GM18520 (cell line): ENCODE measurements around the gene ZFR.
A peak's percentile ranks its signal among the peaks of the same experiment; 100 is the strongest.

Source experiments
- ATAC-seq: cut with Tn5 transposase; IDR thresholded peaks from one replicate; pipeline ENCODE4 v1.9.1; 2021; ENCODE audit not compliant: unreplicated experiment

ZFR gene

DNA sequence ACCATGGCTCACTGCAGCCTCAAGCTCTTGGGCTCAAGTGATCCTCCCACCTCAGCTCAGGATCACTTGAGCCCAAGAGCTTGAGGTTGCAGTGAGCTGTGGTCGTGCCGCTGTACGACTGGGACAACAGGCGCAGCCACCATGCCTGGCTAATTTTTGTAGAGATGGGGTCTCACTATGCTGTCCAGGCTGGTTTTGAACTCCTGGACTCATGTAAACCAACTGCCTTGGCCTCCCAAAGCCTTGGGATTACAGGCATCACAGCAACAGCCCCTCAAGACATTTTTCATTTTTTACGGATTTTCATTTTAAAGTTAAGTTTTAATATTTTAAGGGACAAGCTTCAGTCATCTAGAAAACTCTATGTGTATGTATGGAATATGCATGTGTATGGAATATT is 78.9 kb downstream of the ZFR start:
- no peak for ATAC-seq

DNA sequence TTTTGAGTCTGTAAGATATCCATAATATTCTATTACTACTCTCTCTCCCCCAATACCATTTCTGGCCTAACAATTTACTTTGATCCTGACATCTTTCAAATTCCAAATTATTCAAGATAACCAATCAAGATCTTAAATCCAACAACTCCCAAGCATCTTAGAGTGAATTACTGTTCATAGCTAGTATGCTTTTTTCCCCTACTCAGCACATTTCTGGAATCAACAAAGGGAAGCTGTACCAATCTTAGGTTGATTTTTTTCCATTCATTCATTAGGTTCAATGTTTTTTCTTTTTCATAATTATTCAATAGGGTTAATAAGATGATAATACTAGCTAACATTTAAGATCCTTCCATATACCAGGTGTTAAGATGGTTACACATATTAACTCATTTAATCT is 81.5 kb downstream of the ZFR start:
- ATAC-seq = no peak

DNA sequence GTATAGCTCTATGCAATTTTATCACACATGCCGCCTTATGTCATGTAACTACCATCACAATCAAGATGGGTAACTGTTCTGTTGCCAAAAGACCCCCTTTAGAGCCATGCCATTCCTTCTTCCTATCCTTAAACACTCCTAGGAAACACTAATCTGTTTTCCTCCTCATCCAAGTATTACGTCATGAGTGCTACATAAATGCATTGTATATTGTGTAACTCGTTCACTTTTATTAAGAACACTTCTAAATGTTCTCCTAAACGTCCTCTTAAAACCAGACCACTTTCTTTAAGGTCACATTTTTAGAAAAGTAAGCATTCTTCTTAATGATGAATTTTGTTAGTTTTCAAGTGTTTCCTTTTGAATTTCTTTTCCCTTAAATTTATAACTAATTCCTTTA is 82.0 kb downstream of the ZFR start:
- no peak for ATAC-seq

DNA sequence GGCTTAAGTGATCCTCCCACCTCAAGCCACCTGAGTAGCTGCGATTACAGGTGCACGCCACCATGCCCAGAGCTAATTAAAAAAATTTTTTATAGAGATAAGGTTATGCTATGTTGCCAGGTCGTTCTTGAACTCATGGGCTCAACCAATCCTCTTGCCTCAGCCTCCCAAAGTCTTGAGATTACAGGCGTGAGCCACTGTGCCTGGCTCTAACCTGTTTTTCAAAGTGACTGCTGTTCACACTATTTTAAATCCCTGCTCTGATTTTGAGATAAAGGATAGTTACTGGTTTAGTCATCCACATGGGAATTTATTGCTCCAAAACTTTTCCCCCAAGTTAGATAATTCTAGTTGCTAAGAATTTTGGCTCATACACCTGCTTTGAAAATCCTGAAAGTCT is 83.6 kb downstream of the ZFR start:
- no peak for ATAC-seq

DNA sequence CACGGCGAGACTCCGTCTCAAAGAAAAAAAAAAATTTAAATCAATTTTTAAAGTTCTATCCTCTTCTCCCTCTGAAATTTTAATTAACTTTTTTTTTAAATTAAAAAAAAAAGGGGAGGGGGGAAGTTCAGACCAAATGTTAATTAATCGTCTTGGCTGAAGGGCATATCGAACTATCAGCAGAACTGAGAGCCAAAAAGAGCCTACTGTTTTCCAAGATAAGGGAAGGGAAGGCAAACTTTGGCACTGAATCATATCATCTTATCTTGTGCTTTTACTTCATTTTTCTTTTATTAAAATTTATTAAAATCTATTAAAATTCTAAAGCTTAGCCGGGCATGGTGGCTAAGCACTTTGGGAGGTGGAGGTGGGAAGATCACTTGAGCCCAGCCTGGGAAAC is 85.9 kb downstream of the ZFR start:
- no peak for ATAC-seq

DNA sequence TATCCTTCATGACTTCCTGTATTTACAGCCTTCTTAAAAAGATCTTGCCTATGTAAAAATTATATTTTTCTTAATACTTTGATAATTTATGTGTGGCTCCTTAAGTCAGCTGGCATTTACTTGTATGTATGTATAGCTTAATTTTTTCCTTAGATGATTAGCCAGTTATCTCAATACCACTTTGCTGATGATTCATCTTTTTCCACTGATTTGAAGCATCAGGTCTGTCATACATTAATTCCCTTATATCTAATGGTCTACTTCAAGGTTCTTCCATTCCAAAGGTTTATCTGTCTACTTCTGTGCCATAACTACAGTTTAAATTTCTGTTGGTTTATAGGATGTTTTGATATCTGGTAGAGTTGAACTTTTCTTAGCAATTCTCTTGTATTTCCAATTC is 86.9 kb downstream of the ZFR start:
- ATAC-seq = no peak

DNA sequence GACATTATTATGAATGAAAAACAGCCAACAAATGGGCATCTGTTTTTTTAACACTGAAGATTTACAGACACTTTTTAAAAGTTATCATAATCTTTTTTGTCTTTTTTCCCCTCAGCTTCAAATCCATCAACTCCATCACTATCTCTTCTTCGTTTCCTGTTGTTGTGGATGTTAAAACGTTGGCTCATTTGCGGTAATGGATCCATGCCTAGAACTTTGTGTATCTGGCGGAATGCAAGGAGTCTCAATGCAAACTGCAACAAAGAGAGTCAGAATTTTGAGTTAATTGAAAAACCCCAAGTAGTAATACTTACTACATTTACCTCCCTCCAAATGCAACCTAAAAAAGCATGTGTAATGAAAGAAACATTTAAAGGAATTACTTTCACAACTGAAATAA is 88.9 kb downstream of the ZFR start:
- no peak for ATAC-seq

DNA sequence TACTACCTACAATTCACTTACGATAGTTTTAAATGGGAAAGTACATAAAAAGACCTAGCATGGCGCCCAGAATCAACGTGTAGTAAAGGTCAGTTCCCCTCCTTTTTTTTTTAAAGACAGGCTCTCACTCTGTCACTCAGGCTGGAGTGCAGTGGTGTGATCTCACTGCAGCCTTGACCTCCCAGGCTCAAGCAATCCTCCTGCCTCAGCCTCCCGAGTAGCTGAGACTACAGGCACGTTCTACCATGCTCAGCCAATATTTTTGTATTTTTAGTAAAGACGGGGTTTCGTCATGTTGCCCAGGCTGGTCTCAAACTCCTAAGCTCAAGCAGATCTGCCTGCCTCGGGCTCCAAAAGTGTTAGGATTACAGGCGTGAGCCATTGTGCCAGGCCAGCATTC is 91.1 kb downstream of the ZFR start:
- no peak for ATAC-seq

DNA sequence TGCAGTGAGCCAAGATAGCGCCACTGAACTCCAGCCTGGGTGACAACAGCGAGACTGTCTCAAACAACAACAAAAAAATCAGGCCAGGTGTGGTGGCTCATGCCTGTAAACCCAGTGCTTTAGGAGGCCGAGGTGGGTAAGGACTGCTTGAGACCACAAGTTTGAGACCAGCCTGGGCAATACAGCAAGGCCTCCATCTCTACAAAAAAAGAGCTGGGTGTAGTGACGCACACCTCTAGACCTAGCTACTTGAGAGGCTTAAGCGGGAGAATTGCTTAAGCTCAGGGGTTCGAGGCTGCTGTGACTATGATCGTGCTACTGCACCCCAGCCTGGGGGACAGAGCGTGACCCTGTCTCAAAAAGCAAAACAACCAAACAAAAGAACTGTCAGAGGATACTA is 91.9 kb downstream of the ZFR start:
- ATAC-seq = no peak

DNA sequence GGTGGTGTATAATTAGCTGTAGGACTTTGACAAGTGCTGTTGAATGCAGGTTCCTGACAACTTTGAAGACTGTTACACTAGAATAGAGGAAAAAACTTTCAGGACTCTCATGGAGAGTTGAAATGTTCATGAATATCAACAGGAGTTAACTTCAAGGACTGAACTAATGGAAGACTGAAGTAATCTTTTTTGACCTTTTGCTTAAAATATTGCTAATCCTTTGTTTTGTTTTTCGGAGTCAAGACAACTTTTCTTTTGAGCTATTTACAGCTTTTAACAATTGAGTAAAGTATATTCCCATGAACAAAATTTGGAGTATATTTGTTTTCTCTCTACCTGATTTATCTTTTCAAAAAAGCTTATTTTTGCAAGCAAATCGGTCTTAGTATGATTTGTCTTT is 97.7 kb downstream of the ZFR start:
- ATAC-seq = no peak

DNA sequence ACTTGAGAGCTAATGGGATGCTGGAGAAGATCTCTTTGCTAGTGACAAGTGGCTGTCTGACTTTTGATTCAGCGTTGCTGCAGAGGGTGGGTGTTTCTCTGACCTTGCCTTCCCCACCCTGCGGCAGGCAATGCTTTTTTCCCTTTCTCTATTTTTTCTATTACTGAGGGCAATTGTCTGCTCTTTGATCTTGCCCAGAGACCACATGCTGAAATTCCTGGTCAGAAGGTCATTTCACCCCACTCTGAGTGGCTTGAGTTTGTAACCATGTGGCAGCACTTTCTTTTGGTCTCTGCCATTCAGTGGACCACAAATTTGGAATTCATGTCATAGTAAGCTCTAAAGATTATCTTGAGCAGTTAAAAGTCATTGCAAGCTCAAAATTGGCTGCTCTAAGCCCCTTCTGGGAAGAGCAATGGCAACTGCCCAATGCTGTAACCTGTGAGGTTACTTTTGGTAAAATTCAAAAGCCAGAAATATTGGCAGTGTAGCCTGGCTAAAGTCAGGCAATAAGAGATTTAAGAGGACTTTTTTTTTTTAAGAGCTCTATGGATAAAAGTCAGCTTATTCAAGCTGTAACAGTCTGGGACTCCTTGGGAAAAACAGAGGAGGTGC is 101.4 kb downstream of the ZFR start:
- ATAC-seq = no peak

DNA sequence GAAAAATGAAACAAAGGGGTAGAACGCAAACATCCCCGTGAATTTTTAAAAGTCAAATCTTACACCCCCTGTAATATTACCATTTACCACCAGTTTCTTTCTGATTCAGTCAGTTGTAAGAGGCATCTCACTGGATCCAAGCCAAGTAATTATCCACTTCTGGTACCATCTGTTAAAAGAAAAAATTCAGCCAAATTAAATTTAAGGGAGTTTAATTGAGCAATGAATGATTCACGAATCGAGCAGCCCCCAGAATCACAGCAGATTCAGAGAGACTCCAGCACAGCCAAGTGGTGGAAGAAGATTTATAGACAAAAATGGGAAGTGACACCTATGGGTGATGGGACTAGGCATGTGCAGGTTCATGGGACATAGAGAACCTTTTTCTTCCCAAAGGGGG is 101.9 kb downstream of the ZFR start:
- no peak for ATAC-seq

DNA sequence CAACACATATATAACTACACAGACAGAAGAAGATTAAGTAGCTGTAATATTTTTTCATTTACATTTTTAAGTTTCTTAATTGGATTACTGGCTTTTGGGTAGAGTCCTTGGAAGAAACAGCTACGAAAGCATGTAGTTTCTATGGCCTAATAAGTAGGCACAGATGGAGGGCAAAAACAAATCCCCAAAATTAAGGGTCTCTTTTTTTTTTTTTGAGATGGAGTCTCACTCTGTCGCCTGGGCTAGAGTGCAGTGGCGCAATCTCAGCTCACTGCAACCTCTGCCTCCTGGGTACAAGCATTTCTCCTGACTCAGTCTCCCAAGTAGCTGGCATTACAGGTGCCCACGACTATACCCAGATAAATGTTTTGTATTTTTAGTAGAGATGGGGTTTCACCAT is 104.7 kb downstream of the ZFR start:
- ATAC-seq = no peak

DNA sequence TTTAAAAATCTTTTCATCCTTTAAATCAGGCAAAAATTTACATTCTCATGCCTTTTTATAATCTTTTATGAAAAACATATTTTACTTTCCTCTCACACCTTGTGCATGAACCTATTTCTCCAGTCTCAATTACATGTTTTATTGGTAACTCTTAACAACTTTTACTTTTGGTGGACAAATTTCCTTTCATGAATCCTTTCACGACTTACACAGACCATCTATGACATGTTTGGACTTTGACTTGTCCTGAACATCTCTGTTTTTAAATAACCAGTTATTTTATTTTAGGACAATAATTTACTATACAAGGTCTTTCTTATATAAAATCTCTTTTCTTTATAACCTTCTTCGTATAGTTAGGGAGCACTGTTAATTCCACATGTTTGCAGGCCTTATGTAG is 105.3 kb downstream of the ZFR start:
- no peak for ATAC-seq

DNA sequence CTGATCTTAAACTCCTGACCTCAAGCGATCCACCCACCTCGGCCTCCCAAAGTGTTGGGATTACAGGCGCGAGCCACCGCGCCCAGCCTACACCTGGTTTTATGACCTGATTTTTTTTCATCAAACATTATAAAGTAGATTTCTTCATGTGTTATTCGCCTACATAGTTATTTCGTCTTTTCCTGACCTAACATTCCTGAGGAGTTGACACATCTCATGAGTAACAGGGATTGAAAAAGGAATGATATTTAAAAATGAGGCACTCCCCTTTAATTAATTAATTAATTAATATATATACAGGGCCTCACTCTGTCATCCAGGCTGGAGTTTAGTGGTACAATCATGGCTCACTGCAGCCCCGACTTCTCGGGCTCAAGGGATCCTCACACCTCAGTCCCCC is 111.6 kb downstream of the ZFR start:
- no peak for ATAC-seq

DNA sequence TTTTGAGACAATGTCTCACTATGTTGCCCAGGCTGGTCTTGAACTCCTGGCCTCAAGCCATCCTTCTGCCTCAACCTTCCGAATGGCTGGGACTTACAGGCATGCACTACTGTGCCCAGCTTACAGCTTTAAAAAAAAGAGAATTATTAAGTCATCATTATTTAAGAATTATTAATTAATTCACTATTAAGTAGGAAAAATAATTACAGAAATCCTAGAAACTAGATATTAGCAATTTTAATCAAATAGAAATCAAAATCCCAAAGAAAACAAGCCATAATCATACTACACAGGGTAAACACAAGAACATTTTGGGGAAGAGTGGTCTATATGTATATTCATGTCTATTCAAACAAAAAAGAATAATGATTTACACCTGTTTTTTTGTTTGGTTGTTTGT is 112.2 kb downstream of the ZFR start:
- no peak for ATAC-seq

DNA sequence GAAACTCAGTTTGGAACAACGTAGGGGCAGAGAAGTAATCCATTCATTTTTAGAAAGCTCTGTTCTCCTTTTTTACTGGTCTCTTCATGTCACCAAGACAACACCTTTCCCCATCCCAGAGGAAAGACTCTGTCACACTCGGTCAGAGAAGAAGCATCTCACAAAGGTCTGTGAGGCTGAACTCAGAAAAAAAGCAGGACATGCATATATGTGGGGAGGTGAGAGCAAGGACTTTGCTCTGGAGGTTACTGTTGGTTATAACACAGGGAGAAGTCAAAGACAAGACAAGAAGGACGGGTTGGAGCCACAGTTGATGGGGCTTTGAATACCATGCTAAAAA is 112.6 kb downstream of the ZFR start:
- ATAC-seq = no peak

DNA sequence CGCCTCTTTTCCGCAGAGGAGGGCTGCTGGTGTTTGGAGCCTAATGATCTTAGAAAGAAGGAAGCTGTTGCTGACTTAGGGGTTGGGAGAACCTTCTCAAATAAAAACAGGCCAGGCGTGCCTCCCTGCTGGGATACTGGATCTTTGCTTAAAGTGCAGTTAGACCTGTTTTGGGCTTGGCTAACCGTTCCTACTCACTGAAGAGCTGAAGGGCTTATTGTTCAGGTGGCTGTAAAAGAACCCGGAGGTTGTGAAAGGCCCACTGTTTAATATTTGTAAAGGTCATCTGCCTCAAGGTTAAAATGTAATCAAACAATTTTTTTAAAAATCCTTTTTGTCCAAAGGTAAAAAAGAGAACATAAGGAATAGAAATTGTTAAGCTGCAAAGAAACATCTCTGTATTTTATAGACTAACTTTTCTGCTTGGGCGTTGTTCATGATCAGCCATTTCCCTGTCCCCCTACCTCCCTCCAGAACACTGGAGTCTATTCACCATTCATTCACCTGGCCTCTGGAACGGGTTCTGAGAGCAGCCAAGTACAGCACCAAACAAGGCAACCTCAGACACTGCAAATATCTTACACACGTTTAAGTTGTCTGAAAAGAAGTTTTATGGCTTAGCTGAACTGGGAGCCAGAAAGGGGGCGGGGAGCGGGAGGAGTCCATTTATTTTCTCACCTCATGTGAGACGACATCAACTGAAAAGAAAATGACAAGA is 113.2 kb downstream of the ZFR start:
- ATAC-seq = no peak

DNA sequence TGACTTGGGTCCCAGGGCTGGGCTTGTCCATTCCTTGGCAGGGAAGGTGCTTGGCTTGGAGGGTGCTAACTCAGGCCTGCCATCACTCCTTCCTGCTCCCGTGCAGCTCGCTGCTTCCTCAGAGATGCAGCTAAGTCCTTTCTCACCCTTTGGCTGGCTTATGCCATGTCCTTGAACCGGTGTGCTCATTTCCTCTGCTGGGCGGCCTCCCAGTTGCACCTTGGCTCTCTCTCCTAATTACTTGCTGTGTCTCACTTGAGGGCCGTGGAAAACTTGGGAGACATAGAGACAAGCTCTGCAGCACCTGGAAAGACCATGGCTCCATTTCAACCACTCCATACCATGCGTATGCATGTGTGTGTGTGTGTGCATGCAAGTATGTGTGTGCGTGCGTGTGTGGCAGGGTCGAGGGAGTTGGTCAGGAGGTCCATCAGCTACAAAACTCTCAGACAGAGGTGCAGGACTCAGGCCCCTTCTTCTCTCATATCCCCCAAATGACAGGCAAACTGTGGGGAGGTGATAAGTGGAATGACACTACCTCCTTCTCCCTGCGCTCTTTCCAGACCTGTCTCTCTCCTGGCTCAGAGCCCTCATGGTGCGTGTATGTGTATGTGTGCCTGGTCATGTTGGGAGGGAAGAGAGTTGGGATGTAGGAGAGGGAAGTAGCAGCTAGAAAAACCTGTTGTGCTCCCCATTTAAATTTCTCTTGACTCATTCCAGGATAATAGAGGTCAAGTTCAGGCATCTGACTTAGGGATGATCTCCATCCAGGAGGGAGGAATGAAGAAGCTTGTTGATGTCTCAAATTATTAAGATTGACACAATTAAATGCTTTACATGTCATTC is 114.2 kb downstream of the ZFR start:
- ATAC-seq = no peak

DNA sequence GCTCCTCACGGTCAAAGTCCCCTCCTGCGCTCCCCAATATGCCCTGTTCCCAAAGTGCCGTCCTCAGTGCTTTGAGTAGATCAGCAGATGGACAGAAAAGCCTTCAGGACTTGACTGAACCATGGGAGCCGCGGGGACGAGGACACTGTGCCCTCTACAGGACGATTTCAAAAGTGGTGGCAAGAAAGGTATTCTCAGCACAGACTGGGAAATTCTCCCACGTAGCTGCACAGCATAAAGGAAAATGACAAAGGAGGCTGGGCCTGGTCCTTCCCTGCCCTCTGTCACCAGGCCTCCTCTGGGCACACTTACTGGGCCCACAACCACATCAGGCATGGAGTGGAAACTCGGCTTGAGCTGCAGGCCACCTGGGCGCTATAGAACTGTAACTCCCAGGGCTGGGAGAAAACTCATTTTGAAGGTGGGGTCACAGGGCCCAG is 115.1 kb downstream of the ZFR start:
- peak; percentile 54 for ATAC-seq

DNA sequence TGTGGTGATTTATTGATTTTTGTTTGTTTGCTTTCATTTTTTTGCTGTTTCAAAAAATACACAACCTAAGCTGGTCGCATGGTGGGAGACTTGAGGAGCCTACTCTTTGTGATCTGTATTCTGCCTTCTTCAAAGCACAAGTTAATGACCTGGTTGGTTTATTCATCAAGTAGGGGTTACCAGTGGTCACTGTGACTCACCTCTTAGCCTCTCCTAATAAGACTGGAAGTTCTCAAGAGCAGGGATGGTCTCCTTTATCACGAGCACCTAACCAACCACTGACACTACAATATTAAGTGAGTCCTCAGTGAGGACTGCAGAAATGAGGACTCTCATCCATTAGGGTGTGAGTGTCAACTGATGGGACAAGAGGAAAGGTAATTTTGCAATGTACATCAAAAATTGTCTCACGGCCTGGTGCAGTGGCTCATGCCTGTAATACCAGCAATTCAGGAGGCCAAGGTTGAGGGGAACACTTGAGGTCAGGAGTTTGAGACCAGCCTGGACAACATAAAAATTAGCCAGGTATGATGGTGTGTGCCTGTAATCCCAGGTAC is 118.2 kb downstream of the ZFR start:
- no peak for ATAC-seq

DNA sequence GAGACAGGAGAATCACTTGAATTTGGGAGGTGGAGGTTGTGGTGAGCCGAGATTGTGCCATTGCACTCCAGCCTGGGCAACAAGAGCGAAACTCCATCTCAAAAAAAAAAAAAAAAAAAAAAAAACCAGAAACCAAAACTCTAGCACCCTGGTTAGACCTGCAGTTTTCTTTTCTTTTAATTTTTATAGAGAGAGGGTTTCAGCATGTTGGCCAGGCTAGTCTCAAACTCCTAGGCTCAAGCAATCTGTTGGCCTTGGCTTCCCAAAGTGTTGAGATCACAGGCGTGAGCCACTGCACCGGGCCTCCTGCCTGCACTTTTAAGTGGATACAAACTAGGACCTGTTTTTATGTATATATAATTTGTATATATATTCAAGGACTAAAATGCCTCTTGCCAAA is 118.9 kb downstream of the ZFR start:
- ATAC-seq = no peak
